Stimulated activated CD8-positive, alpha-beta memory T cell treated with anti-CD3 and anti-CD28 coated beads, Interleukin-15, amount 100 ng/mL, for 4 hours (primary cell): ENCODE data around the gene SLC12A5.

Source experiments
- DNase-seq, 2 donors: peaks; one replicate each; pipeline ENCODE4 v3.0.0-alpha.2; 2020; ENCODE audit warnings: low read depth in 2 of 2

Gene SLC12A5

GRCh38 chr20:46006022-46006705, 22.9 kb upstream of the SLC12A5 start:
- DNase-seq, result no peak

- no peak for DNase-seq
Observed at GRCh38 chr20:46006964-46007363, 22.1 kb upstream of the SLC12A5 start.

- no peak for DNase-seq
Observed at GRCh38 chr20:46007671-46008070, 21.3 kb upstream of the SLC12A5 start.

GRCh38 chr20:46009816-46010215, 19.2 kb upstream of the SLC12A5 start:
- no peak for DNase-seq

GRCh38 chr20:46010491-46011391, 18.3 kb upstream of the SLC12A5 start:
- peak in 1 of 2 donors; percentile 27 for DNase-seq

- no peak for DNase-seq
Observed at GRCh38 chr20:46011631-46012482, 17.2 kb upstream of the SLC12A5 start.

GRCh38 chr20:46012921-46013320, 16.1 kb upstream of the SLC12A5 start:
- no peak for DNase-seq

GRCh38 chr20:46013322-46013828, 15.6 kb upstream of the SLC12A5 start:
- no peak for DNase-seq

GRCh38 chr20:46013829-46014516, 15.0 kb upstream of the SLC12A5 start:
- peak; percentile 33 to 42 for DNase-seq

GRCh38 chr20:46014517-46015396, 14.3 kb upstream of the SLC12A5 start:
- no peak for DNase-seq

- no peak for DNase-seq
Observed at GRCh38 chr20:46017272-46017671, 11.7 kb upstream of the SLC12A5 start.

- no peak for DNase-seq
Observed at GRCh38 chr20:46018112-46018511, 10.9 kb upstream of the SLC12A5 start.

- no peak for DNase-seq
Observed at GRCh38 chr20:46018611-46019010, 10.4 kb upstream of the SLC12A5 start.

- DNase-seq, result no peak
Observed at GRCh38 chr20:46020555-46020954, 8.5 kb upstream of the SLC12A5 start.

- DNase-seq, result no peak
Observed at GRCh38 chr20:46021361-46022359, 7.4 kb upstream of the SLC12A5 start.

- peak; percentile 42 to 47 for DNase-seq
Observed at GRCh38 chr20:46022411-46023147, 6.4 kb upstream of the SLC12A5 start.

GRCh38 chr20:46023148-46023484, 5.9 kb upstream of the SLC12A5 start:
- no peak for DNase-seq

GRCh38 chr20:46023999-46024398, 5.0 kb upstream of the SLC12A5 start:
- no peak for DNase-seq
